HEK293 (cell line): ENCODE results near the gene LRRC52.
"Not testable (repeated sequence)": the region's sequence is repeated elsewhere in the genome, so short reads cannot be mapped to it uniquely, and the experiment has no call there.

Experiments
- CTCF ChIA-PET: fragments of 350-600 bp; formaldehyde crosslinking; extraction: SDS; loops from one replicate; lab custom pipeline; 2021; ENCODE audit warnings: antibody characterized with exemption; lab: Yijun Ruan, JAX
- POLR2A ChIA-PET: fragments of 300-600 bp; formaldehyde crosslinking; extraction: SDS; loops from one replicate; lab custom pipeline; 2020; ENCODE audit warnings: antibody characterized with exemption, inconsistent platforms; lab: Yijun Ruan, JAX
- H3K27ac ChIP-seq: fragments of 200-500 bp; sonication (Bioruptor generic); 2 replicates; pipeline ENCODE4 v1.5.1; 2014; ENCODE audit warnings: low read depth, low read length, control low read depth, inconsistent platforms; ENCODE audit errors: extremely low read depth
- H3K36me3 ChIP-seq, 2 experiments: fragments of 200-500 bp in 1 of 2; sonication (Bioruptor generic) in 1 of 2; 1 replicate in 1 of 2; 2 replicates in 1 of 2; pipeline ENCODE4 v1.5.1; 2014 to 2017; ENCODE audit warnings: inconsistent platforms in 2 of 2, low read length in 2 of 2; ENCODE audit not compliant: control insufficient read depth in 2 of 2, insufficient read depth in 1 of 2
- H3K4me1 ChIP-seq: fragments of 200-500 bp; sonication (Bioruptor generic); 2 replicates; pipeline ENCODE4 v1.5.1; 2014; ENCODE audit warnings: mild to moderate bottlenecking, low read length, inconsistent platforms; ENCODE audit not compliant: control insufficient read depth, insufficient read depth
- H3K4me3 ChIP-seq: 2 replicates; pipeline ENCODE4 v1.5.1; 2011; ENCODE audit warnings: low read depth, mild to moderate bottlenecking, control low read depth, low read length, moderate library complexity
- H3K9me3 ChIP-seq: fragments of 200-500 bp; sonication (Bioruptor generic); 2 replicates; pipeline ENCODE4 v1.5.1; 2014; ENCODE audit warnings: low read depth, low read length, inconsistent platforms; ENCODE audit not compliant: control insufficient read depth, insufficient read depth
- BCL11B ChIP-seq: fragments of 450-650 bp; formaldehyde crosslinking; IDR thresholded peaks from 2 replicates; pipeline ENCODE4 v1.5.1; 2016; ENCODE audit warnings: low read depth, missing biosample characterization, missing genetic modification characterization
- SALL2 ChIP-seq: fragments of 450-650 bp; formaldehyde crosslinking; IDR thresholded peaks from 2 replicates; pipeline ENCODE4 v1.5.0; 2017; ENCODE audit warnings: missing biosample characterization, mild to moderate bottlenecking, missing genetic modification characterization, borderline replicate concordance
- SP7 ChIP-seq: fragments of 450-650 bp; formaldehyde crosslinking; IDR thresholded peaks from 2 replicates; pipeline ENCODE4 v1.5.1; 2016; ENCODE audit warnings: missing biosample characterization, missing genetic modification characterization
- ZBTB17 ChIP-seq: fragments of 450-650 bp; formaldehyde crosslinking; IDR thresholded peaks from 2 replicates; pipeline ENCODE4 v1.5.1; 2016; ENCODE audit warnings: missing biosample characterization, missing genetic modification characterization
- ZBTB20 ChIP-seq: fragments of 450-650 bp; formaldehyde crosslinking; IDR thresholded peaks from 2 replicates; pipeline ENCODE4 v1.5.1; 2016; ENCODE audit warnings: missing biosample characterization, missing genetic modification characterization
- ZNF16 ChIP-seq: fragments of 450-650 bp; formaldehyde crosslinking; IDR thresholded peaks from 2 replicates; pipeline ENCODE4 v1.5.1; 2016; ENCODE audit warnings: low read depth, missing biosample characterization, missing genetic modification characterization
- ZNF2 ChIP-seq: fragments of 450-650 bp; formaldehyde crosslinking; IDR thresholded peaks from 2 replicates; pipeline ENCODE4 v1.5.1; 2016; ENCODE audit warnings: missing biosample characterization, missing genetic modification characterization
- ZNF223 ChIP-seq: fragments of 450-650 bp; formaldehyde crosslinking; IDR thresholded peaks from 2 replicates; pipeline ENCODE4 v1.5.1; 2016; ENCODE audit warnings: missing biosample characterization, missing genetic modification characterization
- ZNF600 ChIP-seq: fragments of 450-650 bp; formaldehyde crosslinking; IDR thresholded peaks from 2 replicates; pipeline ENCODE4 v1.5.1; 2016; ENCODE audit warnings: missing biosample characterization, missing genetic modification characterization
- ZNF610 ChIP-seq: fragments of 450-650 bp; formaldehyde crosslinking; IDR thresholded peaks from 2 replicates; pipeline ENCODE4 v1.5.1; 2016; ENCODE audit warnings: missing biosample characterization, missing genetic modification characterization, borderline replicate concordance
- ZNF654 ChIP-seq: fragments of 450-650 bp; formaldehyde crosslinking; IDR thresholded peaks from 2 replicates; pipeline ENCODE4 v1.5.1; 2016; ENCODE audit warnings: low read depth, missing biosample characterization, missing genetic modification characterization
- ZNF768 ChIP-seq: fragments of 450-650 bp; formaldehyde crosslinking; IDR thresholded peaks from 2 replicates; pipeline ENCODE4 v1.5.1; 2018; ENCODE audit warnings: missing biosample characterization, mild to moderate bottlenecking, missing genetic modification characterization
- ZNF777 ChIP-seq: fragments of 450-650 bp; formaldehyde crosslinking; IDR thresholded peaks from 2 replicates; pipeline ENCODE4 v1.5.1; 2017; ENCODE audit warnings: missing biosample characterization, missing genetic modification characterization, borderline replicate concordance
- TF ChIP-seq, protein P1 (sequence below): fragments of 450-650 bp; formaldehyde crosslinking; IDR thresholded peaks from 2 replicates; pipeline ENCODE4 v1.5.1; 2016; ENCODE audit warnings: missing biosample characterization, missing genetic modification characterization, borderline replicate concordance
- TF ChIP-seq, protein P2 (sequence below): fragments of 450-650 bp; formaldehyde crosslinking; IDR thresholded peaks from 2 replicates; pipeline ENCODE4 v1.5.1; 2017; ENCODE audit warnings: missing biosample characterization, mild to moderate bottlenecking, missing genetic modification characterization, moderate library complexity
- TF ChIP-seq, protein P3 (sequence below): fragments of 450-650 bp; formaldehyde crosslinking; IDR thresholded peaks from 2 replicates; pipeline ENCODE4 v1.5.1; 2017; ENCODE audit warnings: missing biosample characterization, missing genetic modification characterization
- TF ChIP-seq, protein P4 (sequence below): fragments of 450-650 bp; formaldehyde crosslinking; IDR thresholded peaks from 2 replicates; pipeline ENCODE4 v1.5.1; 2016; ENCODE audit warnings: missing biosample characterization, missing genetic modification characterization

Gene LRRC52

DNA sequence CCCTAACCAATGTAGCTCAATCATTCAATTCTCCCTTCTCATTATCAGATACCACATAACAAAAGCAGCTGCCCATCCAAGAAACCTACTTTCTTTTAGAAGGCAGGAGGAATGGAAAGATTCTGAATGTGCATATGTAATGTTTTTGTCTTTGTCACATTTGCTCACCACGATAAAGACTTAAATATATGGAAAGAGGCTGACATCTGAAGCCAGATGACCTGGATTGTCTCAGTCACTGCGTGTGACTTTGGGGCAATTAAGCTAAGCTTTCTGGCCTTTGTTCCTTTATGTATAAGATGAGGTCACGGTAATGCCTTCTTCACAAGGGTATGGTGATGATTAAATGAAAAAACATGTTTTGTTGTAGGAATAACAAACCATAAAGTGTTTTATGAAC, 42.6 kb downstream of the LRRC52 start:
- TF ChIP-seq, protein P1, sequence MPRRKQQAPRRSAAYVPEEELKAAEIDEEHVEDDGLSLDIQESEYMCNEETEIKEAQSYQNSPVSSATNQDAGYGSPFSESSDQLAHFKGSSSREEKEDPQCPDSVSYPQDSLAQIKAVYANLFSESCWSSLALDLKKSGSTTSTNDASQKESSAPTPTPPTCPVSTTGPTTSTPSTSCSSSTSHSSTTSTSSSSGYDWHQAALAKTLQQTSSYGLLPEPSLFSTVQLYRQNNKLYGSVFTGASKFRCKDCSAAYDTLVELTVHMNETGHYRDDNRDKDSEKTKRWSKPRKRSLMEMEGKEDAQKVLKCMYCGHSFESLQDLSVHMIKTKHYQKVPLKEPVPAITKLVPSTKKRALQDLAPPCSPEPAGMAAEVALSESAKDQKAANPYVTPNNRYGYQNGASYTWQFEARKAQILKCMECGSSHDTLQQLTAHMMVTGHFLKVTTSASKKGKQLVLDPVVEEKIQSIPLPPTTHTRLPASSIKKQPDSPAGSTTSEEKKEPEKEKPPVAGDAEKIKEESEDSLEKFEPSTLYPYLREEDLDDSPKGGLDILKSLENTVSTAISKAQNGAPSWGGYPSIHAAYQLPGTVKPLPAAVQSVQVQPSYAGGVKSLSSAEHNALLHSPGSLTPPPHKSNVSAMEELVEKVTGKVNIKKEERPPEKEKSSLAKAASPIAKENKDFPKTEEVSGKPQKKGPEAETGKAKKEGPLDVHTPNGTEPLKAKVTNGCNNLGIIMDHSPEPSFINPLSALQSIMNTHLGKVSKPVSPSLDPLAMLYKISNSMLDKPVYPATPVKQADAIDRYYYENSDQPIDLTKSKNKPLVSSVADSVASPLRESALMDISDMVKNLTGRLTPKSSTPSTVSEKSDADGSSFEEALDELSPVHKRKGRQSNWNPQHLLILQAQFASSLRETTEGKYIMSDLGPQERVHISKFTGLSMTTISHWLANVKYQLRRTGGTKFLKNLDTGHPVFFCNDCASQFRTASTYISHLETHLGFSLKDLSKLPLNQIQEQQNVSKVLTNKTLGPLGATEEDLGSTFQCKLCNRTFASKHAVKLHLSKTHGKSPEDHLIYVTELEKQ (tag by site-specific recombination) = no peak
- TF ChIP-seq, protein P2, sequence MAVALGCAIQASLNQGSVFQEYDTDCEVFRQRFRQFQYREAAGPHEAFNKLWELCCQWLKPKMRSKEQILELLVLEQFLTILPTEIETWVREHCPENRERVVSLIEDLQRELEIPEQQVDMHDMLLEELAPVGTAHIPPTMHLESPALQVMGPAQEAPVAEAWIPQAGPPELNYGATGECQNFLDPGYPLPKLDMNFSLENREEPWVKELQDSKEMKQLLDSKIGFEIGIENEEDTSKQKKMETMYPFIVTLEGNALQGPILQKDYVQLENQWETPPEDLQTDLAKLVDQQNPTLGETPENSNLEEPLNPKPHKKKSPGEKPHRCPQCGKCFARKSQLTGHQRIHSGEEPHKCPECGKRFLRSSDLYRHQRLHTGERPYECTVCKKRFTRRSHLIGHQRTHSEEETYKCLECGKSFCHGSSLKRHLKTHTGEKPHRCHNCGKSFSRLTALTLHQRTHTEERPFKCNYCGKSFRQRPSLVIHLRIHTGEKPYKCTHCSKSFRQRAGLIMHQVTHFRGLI (tag by site-specific recombination) = no peak
- TF ChIP-seq ZNF768 (tag by site-specific recombination) (no peak), ZNF600 (no peak), ZNF654 (tag by site-specific recombination) (no peak), ZBTB20 (no peak), SP7 (tag by site-specific recombination) (no peak), ZNF223 (tag by site-specific recombination) (no peak), ZNF610 (tag by site-specific recombination) (no peak), ZNF777 (tag by site-specific recombination) (no peak), BCL11B (tag by site-specific recombination) (no peak), ZNF2 (no peak), ZNF16 (tag by site-specific recombination) (no peak), ZBTB17 (tag by site-specific recombination) (no peak), SALL2 (no peak)
- TF ChIP-seq, protein P3, sequence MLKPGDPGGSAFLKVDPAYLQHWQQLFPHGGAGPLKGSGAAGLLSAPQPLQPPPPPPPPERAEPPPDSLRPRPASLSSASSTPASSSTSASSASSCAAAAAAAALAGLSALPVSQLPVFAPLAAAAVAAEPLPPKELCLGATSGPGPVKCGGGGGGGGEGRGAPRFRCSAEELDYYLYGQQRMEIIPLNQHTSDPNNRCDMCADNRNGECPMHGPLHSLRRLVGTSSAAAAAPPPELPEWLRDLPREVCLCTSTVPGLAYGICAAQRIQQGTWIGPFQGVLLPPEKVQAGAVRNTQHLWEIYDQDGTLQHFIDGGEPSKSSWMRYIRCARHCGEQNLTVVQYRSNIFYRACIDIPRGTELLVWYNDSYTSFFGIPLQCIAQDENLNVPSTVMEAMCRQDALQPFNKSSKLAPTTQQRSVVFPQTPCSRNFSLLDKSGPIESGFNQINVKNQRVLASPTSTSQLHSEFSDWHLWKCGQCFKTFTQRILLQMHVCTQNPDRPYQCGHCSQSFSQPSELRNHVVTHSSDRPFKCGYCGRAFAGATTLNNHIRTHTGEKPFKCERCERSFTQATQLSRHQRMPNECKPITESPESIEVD (tag by site-specific recombination) = no peak
- TF ChIP-seq, protein P4, sequence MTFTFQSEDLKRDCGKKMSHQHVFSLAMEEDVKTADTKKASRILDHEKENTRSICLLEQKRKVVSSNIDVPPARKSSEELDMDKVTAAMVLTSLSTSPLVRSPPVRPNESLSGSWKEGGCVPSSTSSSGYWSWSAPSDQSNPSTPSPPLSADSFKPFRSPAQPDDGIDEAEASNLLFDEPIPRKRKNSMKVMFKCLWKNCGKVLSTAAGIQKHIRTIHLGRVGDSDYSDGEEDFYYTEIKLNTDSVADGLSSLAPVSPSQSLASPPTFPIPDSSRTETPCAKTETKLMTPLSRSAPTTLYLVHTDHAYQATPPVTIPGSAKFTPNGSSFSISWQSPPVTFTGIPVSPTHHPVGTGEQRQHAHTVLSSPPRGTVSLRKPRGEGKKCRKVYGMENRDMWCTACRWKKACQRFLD = no peak
- no peaks in the 10 kb centered on the region for H3K4me1 ChIP-seq
- no peak overlapping the region for H3K27ac ChIP-seq
- H3K4me3 ChIP-seq = no peak overlapping the region
- no peaks in the 10 kb centered on the region for H3K9me3 ChIP-seq
- POLR2A ChIA-PET = no interaction called here
- CTCF ChIA-PET = interaction anchor here (0.6 to 8.6 kb wide), 8 partner anchors 13 to 441 kb away, joined by 3 to 184 read pairs (median 3); no protein-coding TSS in a partner anchor
- H3K36me3 ChIP-seq = no peaks in the 10 kb centered on the region

DNA sequence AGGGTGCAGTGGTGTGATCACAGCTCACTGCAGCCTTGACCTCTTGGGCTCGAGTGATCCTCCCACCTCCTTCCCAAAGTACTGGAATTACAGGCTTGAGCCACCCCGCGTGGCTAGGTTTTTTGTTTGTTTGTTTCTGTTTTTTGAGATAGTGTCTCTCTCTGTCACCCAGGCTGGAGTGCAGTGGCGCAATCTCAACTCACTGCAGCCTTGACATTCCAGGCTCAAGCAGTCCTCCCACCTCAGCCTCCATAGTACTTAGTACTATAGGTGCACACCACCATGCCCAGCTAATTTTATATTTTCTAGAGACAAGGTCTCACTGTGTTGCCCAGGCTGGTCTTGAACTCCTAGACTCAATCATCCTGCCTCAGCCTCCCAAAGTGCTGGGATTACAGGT, 47.6 kb downstream of the LRRC52 start:
- POLR2A ChIA-PET, H3K4me1 ChIP-seq, H3K4me3 ChIP-seq, H3K36me3 ChIP-seq, H3K27ac ChIP-seq, H3K9me3 ChIP-seq: not testable (repeated sequence)
- CTCF ChIA-PET = interaction anchor here (0.6 to 9.0 kb wide), 16 partner anchors 7 to 555 kb away, joined by 3 to 184 read pairs (median 10); no protein-coding TSS in a partner anchor
